ENCODE measurements around the gene CAMSAP2.

The CAMSAP2 gene

GRCh38 chr1:200877839-200878551, 139.3 kb downstream of the CAMSAP2 start:
- Histone ChIP-seq H3K27ac (no peak overlapping the region), H3K36me3 (replicated peaks) (no peaks in the 10 kb centered on the region), H3K4me3 (ENCODE audit: low read depth, low read length) (no peak overlapping the region), H3K27me3 (replicated peaks) (peaks cover 38% of the 10 kb centered on the region)
- in situ Hi-C loops (cut with HindIII; ENCODE audit: low pct_ligation_motif_present, low sequenced_read_pairs), result no loop called here
- no peak for TF ChIP-seq CTCF (IDR thresholded peaks at IDR 0.05; ENCODE audit: low read depth, low read length, missing control alignments)
- DNase-seq, result no peak

- no peak for TF ChIP-seq CTCF (IDR thresholded peaks at IDR 0.05; ENCODE audit: low read depth, low read length, missing control alignments)
- no peak overlapping the region for H3K27ac ChIP-seq
- no peak for DNase-seq
- H3K4me3 ChIP-seq (ENCODE audit: low read depth, low read length), result no peak overlapping the region
- in situ Hi-C loops (cut with HindIII; ENCODE audit: low pct_ligation_motif_present, low sequenced_read_pairs), result no loop called here
- H3K36me3 ChIP-seq (replicated peaks), result no peaks in the 10 kb centered on the region
- peaks cover 19% of the 10 kb centered on the region for H3K27me3 ChIP-seq (replicated peaks)
Observed at GRCh38 chr1:200880212-200880611, 141.5 kb downstream of the CAMSAP2 start.

GRCh38 chr1:200883118-200883517, 144.4 kb downstream of the CAMSAP2 start:
- Histone ChIP-seq H3K4me3 (ENCODE audit: low read depth, low read length) (no peak overlapping the region), H3K27ac (no peak overlapping the region), H3K27me3 (replicated peaks) (no peaks in the 10 kb centered on the region), H3K36me3 (replicated peaks) (no peaks in the 10 kb centered on the region)
- in situ Hi-C loops (cut with HindIII; ENCODE audit: low pct_ligation_motif_present, low sequenced_read_pairs), result no loop called here
- DNase-seq, result no peak
- no peak for TF ChIP-seq CTCF (IDR thresholded peaks at IDR 0.05; ENCODE audit: low read depth, low read length, missing control alignments)

- Histone ChIP-seq H3K27me3 (replicated peaks) (no peaks in the 10 kb centered on the region), H3K36me3 (replicated peaks) (no peaks in the 10 kb centered on the region), H3K27ac (no peak overlapping the region), H3K4me3 (ENCODE audit: low read depth, low read length) (no peak overlapping the region)
- in situ Hi-C loops (cut with HindIII; ENCODE audit: low pct_ligation_motif_present, low sequenced_read_pairs), result no loop called here
- DNase-seq, result no peak
- no peak for TF ChIP-seq CTCF (IDR thresholded peaks at IDR 0.05; ENCODE audit: low read depth, low read length, missing control alignments)
Observed at GRCh38 chr1:200885623-200886402, 147.1 kb downstream of the CAMSAP2 start.

GRCh38 chr1:200886594-200886993, 147.9 kb downstream of the CAMSAP2 start:
- Histone ChIP-seq H3K4me3 (ENCODE audit: low read depth, low read length) (no peak overlapping the region), H3K36me3 (replicated peaks) (no peaks in the 10 kb centered on the region), H3K27me3 (replicated peaks) (no peaks in the 10 kb centered on the region), H3K27ac (no peak overlapping the region)
- no peak for DNase-seq
- no peak for TF ChIP-seq CTCF (IDR thresholded peaks at IDR 0.05; ENCODE audit: low read depth, low read length, missing control alignments)
- in situ Hi-C loops (cut with HindIII; ENCODE audit: low pct_ligation_motif_present, low sequenced_read_pairs), result no loop called here
